GM18861 (cell line): ENCODE results near the gene PNKP.

Experiments used
- ATAC-seq: cut with Tn5 transposase; IDR thresholded peaks from one replicate; pipeline ENCODE4 v1.9.1; 2021; ENCODE audit not compliant: unreplicated experiment

Gene PNKP

DNA sequence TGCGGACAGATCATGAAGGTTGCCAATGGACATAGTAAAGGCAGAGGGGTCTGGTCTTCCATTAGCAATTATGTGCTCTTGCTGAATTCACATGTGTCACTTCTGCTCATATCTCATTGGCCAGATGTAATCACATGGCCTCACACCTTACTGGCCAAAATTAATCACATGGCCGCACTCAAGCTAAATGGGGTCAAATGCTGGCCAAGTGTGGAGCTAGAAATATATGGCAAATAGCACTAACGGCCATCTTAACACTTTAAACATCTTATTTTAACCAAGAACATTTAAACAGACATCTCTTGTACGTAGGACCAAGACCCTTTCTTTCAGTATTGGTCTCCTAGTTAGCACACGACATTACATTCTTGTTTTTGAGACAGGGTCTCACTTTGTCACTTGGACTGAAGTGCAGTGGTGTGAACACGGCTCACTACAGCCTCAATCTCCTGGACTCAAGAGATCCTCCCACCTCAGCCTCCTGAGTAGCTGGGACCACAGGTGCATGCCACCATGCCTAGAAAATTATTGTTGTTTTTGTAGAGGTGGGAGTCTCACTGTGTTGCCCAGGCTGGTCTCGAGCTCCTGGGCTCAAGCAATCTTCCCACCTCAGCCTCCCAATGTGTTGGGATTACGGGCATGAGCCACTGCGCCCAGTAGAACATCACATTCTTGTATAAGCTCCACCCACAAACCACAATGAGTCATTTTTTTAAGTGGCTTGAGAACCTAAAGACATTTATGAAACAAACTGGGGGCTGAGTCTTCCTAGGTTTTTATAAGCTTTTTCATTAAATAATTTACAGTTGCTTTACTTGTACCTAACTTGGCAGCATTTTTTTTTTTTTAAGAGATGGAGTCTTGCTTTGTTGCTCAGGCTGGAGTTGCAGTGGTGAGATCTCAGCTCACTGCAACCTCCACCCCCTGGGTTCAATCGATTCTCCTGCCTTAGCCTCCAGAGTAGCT, 19.4 kb downstream of the PNKP start:
- no peak for ATAC-seq

DNA sequence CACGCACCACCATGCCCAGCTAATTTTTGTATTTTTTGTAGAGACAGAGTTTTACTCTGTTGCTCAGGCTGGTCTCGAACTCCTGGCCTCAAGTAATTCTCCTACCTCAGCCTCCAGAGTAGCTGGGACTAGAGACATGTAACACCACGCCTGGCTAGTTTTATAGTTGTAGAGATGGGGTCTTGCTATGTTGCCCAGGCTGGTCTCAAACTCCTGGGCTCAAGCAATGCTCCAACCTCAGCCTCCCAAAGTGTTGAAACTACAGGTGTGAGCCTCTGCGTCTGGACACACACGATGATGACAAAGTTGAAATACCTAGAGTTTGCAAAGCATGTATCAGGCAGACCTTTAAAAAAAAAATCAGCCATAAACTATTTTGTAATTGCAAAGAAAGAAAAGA, 21.0 kb downstream of the PNKP start:
- ATAC-seq: no peak

- no peak for ATAC-seq
Observed at GRCh38 chr19:49845414-49845813, 22.0 kb downstream of the PNKP start.

- no peak for ATAC-seq
Observed at GRCh38 chr19:49844138-49845095, 23.0 kb downstream of the PNKP start.

DNA sequence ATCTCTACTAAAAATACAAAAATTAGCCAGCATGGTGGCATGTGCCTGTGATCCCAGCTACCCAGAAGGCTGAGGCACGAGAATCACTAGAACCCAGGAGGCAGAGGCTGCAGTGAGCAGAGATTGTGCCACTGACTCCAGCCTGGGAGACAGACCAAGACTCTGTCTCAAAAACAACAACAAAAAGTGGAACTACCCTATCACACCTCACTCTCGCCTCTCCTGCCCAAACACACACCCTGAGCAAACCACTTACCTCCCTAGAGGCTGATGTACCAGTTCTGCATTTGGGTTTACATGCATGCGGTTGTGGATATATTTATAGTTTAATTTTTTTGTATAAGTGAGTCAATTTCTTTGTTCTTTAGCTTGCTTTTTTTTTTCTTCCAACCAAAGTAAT, 24.1 kb downstream of the PNKP start:
- ATAC-seq: no peak

- ATAC-seq: no peak
Observed at GRCh38 chr19:49840736-49841249, 26.6 kb downstream of the PNKP start.

- ATAC-seq: no peak
Observed at GRCh38 chr19:49840321-49840720, 27.1 kb downstream of the PNKP start.

DNA sequence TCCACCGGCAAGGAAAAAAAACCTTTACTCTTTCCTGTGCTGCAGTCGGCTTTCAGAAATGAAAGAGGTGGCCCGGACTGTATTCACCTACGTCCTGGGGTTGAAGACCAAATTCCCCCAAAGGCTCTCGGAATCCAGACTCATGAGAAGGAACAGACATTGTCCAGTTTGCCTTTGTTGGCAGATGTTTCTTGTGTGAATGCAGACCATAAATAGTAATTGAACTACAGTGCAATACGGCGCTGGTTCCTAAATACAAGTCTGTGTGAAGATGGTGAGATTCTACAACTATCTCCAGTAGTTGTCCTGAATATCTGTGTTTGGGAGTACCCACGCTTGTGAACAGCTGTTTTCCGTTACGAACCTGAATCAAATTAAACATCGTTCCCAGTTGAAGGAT, 27.7 kb downstream of the PNKP start:
- no peak for ATAC-seq

- ATAC-seq: no peak
Observed at GRCh38 chr19:49838885-49839588, 28.3 kb downstream of the PNKP start.

GRCh38 chr19:49837425-49837824, 30.0 kb downstream of the PNKP start:
- no peak for ATAC-seq

DNA sequence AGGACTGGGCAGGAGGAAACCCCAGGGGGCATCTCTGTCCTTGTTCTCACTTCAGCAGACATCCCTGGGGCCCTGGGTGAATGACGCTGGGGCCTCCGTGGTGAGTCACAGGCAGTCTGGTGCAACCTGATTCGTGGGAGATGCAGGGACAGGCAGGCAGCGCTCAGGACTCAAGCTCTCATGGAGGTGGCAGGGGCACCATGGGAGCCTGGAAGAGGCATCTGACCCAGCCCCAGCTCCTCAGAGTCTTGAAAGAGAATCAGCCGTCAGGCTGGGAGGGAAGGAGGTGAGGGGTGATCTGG, 30.4 kb downstream of the PNKP start:
- no peak for ATAC-seq

- no peak for ATAC-seq
Observed at GRCh38 chr19:49836176-49837008, 31.0 kb downstream of the PNKP start.

DNA sequence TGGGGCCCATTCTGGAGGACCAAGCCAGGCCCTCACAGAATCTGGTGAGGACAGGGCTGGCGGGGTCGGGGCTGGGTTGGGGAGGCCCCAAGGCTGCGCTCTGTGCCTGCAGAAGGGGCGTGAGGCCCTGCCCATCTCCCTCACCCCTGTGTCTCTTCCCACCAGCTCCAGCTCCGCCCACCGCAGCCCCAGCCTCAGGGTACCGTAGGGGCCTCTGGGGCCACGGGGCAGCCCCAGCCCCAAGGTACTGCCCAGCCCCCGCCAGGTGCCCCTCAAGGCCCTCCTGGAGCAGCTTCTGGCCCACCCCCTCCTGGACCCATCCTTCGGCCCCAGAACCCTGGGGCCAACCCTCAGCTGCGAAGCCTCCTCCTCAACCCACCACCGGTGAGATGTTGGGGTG, 31.8 kb downstream of the PNKP start:
- ATAC-seq: no peak

GRCh38 chr19:49833599-49833998, 33.8 kb downstream of the PNKP start:
- ATAC-seq: no peak

- no peak for ATAC-seq
Observed at GRCh38 chr19:49832556-49832955, 34.8 kb downstream of the PNKP start.

DNA sequence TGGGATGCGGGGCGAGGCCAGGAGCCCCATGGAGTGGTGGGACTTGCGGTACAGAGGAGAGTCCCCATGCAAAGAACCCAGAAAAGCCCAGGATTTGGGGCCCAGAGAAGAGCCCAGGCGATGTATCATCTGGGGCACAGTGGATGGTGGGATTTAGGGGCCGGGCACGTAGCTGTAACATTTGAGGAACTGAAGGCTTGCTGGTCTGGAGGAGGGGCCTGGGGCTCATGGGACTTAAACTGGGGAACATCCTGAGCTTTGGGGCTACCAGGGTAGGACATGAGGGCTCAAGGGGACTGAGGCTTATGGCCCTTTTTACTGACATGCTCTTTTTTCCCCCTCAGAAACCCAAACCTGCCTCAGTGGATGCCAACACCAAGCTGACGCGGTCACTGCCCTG, 35.8 kb downstream of the PNKP start:
- no peak for ATAC-seq

DNA sequence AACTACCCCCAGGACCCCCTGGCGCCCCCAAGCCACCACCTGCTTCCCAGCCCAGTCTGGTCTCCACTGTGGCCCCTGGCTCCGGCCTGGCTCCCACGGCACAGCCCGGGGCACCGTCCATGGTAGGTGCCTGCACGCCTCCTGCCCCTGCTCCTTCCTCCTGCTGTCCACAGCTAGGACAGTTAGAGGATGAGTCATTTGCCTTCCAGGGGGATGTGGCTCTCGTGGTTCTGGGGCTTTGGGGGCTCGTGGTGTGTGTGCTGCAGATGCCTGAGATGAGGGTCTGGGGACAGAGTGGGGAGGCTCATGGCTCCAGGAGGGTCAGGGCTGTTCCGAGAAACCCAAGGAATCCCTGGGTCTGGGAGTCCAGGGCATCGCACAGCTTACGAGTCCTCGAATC, 36.6 kb downstream of the PNKP start:
- no peak for ATAC-seq

GRCh38 chr19:49829721-49830120, 37.7 kb downstream of the PNKP start:
- ATAC-seq: no peak

DNA sequence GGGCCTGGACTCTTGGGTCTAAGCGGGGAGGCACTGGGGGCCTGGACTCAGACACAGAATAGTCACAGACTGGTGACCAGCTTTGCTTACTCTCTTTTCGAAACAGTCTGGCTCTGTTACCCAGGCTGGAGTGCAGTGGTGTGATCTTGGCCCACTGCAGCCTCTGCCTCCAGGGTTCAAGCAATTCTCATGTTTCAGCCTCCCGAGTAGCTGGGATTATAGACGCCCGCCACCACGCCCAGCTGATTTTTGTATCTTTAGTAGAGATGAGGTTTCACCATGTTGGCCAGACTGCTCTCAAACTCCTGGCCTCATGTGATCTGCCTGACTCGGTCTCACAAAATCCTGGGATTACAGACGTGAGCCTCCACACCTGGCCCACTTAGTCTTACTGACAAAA, 38.2 kb downstream of the PNKP start:
- no peak for ATAC-seq

- ATAC-seq: no peak
Observed at GRCh38 chr19:49827034-49827433, 40.3 kb downstream of the PNKP start.
